Measurements from ENCODE around the gene CCL8. TPM values are rescaled to one million over a fixed set of nuclear protein-coding genes. Genes with fewer than 3 reads are reported as not detected.

Gene CCL8
- total RNA-seq, 3 donors from 2014 or later: not detected

DNA sequence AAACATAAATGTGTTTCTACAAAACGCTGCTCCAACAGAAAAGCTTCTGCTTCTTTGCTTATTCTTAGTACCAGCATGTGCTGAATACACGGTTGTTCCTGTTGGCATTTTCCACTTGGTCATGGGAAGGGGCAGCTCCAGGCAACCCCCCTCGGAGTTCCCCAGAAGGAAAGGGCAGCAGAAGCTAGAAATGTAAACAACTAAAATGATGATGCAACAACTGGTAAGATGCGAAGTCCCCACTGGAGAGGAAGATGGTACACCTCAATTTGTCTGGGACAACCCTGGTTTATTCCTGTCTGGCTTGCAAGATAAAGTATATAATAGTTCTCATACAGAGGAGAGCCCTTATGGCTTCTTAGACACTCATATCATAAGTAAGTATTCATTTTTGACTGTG is 27.8 kb downstream of the CCL8 start:
- Mint-ChIP-seq H3K9me3 (no peaks in the 10 kb centered on the region), H3K4me3 (no peak overlapping the region), H3K36me3 (ENCODE audit: insufficient read depth) (no peaks in the 10 kb centered on the region), H3K4me1 (ENCODE audit: low read depth) (no peaks in the 10 kb centered on the region), H3K27me3 (ENCODE audit: low read depth) (peaks cover 31% of the 10 kb centered on the region)
- ATAC-seq (no peak), DNase-seq (no peak)

DNA sequence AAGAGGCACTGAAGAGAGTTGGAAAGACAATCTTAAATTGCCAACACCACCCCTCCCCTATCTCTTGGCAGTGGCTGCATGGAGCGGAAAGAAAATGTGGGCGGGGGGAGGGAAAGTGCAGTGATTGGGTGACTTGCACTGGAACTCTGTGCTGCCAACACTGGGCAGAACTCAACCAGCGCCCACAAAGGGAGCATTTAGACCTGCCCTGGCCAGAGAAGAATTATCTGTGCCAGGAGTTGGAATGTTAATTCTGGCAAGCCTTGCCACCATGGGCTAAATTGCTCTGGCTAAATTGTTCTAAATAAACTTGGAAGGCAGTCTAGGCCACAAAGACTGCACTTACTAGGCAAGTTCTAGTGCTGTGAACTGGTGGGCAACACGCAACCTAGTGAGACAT is 30.5 kb downstream of the CCL8 start:
- no peak for ATAC-seq
- Mint-ChIP-seq H3K4me3 (no peak overlapping the region), H3K4me1 (ENCODE audit: low read depth) (no peaks in the 10 kb centered on the region), H3K27me3 (ENCODE audit: low read depth) (peaks cover 20% of the 10 kb centered on the region), H3K36me3 (ENCODE audit: insufficient read depth) (no peaks in the 10 kb centered on the region), H3K9me3 (peaks cover 6% of the 10 kb centered on the region)
- no peak for DNase-seq

DNA sequence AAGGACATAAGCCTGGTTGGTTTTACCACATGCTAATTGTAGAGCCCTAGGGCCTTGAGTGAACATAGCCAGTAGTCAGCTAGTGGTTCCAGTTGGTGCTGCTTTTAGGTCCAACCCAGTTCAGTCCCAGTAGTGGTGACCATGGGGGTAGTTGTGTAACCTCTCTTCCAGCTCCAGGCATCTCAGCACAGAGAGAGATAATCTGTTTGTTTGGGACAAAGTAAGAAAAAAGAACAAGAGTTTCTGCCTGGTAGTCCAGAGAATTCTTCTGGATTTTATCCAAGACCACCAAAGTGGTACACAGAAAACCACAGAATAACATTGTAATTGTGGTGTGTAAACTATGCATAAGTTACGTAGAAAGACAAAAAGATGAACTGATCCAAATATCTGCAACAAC is 31.9 kb downstream of the CCL8 start:
- Mint-ChIP-seq H3K27me3 (ENCODE audit: low read depth) (peaks cover 21% of the 10 kb centered on the region), H3K4me1 (ENCODE audit: low read depth) (no peaks in the 10 kb centered on the region), H3K9me3 (peaks cover 6% of the 10 kb centered on the region), H3K36me3 (ENCODE audit: insufficient read depth) (no peaks in the 10 kb centered on the region), H3K4me3 (no peak overlapping the region)
- ATAC-seq: no peak
- DNase-seq: no peak

DNA sequence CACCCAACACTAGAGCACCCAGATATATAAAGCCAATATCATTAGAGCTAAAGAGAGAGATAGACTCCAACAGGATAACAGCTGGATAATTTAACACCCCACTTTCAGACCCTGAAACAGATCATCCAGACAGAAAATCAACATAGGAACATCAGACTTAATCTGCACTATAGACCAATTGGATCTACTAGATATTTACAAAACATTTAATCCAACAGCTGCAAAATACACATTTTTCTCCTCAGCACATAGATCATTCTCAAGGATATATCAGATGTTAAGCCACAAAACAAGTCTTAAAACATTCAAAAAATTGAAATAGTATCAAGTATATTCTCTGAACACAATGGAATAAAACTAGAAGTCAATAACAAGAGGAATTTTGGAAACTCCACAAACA is 33.0 kb downstream of the CCL8 start:
- H3K4me1 Mint-ChIP-seq (ENCODE audit: low read depth): no peaks in the 10 kb centered on the region
- H3K27me3 Mint-ChIP-seq (ENCODE audit: low read depth): peaks cover 19% of the 10 kb centered on the region
- H3K9me3 Mint-ChIP-seq: peaks cover 6% of the 10 kb centered on the region
- no peak overlapping the region for H3K4me3 Mint-ChIP-seq
- ATAC-seq (no peak), DNase-seq (no peak)
- no peaks in the 10 kb centered on the region for H3K36me3 Mint-ChIP-seq (ENCODE audit: insufficient read depth)

DNA sequence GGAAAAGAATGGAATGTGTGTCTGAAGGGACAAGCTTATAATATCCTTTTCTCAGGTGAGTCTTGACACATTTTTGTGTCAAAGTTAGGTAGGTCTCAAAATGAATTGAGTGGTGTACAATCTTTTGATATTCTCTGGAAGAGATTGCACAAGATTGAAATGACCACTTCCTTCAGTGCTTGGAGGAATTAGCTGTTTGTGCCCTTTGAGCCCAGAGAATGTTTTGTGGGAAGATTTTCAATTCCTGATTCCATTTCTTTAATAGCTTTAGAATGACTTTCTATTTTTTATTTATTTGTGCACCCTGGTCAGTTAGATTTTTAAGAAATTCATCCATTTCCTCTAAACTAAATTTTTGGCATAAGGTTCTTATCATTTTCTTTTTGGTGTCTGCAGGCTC is 35.4 kb downstream of the CCL8 start:
- DNase-seq (no peak), ATAC-seq (no peak)
- no peak overlapping the region for H3K4me3 Mint-ChIP-seq
- peaks cover 6% of the 10 kb centered on the region for H3K9me3 Mint-ChIP-seq
- peaks cover 12% of the 10 kb centered on the region for H3K27me3 Mint-ChIP-seq (ENCODE audit: low read depth)
- H3K4me1 Mint-ChIP-seq (ENCODE audit: low read depth): no peaks in the 10 kb centered on the region
- H3K36me3 Mint-ChIP-seq (ENCODE audit: insufficient read depth): no peaks in the 10 kb centered on the region

DNA sequence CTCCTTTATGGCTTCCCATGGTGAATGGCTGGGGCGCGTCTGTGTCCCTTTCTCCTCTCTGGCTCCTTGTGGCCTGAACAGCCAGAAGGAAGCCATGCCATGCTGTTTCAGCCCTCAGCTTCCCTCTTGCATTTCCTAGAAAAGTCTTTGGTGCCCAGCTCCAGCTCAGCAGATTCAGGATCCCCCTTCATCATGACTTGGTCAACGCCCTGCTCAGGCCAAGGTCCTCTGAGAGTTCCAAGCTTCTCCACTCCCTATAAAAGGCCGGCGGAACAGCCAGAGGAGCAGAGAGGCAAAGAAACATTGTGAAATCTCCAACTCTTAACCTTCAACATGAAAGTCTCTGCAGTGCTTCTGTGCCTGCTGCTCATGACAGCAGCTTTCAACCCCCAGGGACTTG is 37.0 kb downstream of the CCL8 start, which contains the start of gene CCL13:
TSS of gene CCL13 (plus strand) at position 287 of the 400 bp plus-strand sequence. CDS start at position 334, 47 bp downstream.
- DNase-seq: no peak

DNA sequence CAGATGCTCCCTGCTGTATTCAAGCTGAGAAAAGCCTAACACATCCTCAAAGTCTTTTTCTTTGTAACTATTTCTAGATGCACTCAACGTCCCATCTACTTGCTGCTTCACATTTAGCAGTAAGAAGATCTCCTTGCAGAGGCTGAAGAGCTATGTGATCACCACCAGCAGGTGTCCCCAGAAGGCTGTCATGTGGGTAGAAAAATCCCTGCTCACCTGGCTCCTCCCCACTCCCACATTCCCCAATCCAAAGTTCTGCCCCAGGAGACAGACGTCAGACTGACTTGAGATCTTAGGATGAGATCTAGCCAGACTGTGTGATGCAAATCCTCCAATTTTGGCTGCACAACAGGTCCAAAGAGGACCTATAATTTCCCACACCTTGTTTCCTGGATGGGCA is 38.2 kb downstream of the CCL8 start:
- peaks cover 8% of the 10 kb centered on the region for H3K27me3 Mint-ChIP-seq (ENCODE audit: low read depth)
- H3K9me3 Mint-ChIP-seq: peaks cover 6% of the 10 kb centered on the region
- no peaks in the 10 kb centered on the region for H3K4me1 Mint-ChIP-seq (ENCODE audit: low read depth)
- H3K36me3 Mint-ChIP-seq (ENCODE audit: insufficient read depth): no peaks in the 10 kb centered on the region
- no peak overlapping the region for H3K4me3 Mint-ChIP-seq
- DNase-seq (no peak), ATAC-seq (no peak)

More for the DNA sequence above, 37.0 kb downstream of the CCL8 start, which contains the start of gene CCL13:
- ATAC-seq: no peak
- Mint-ChIP-seq H3K9me3 (peaks cover 6% of the 10 kb centered on the region), H3K27me3 (ENCODE audit: low read depth) (peaks cover 11% of the 10 kb centered on the region), H3K4me1 (ENCODE audit: low read depth) (no peaks in the 10 kb centered on the region), H3K36me3 (ENCODE audit: insufficient read depth) (no peaks in the 10 kb centered on the region), H3K4me3 (no peak within 1 kb of the TSS)

DNA sequence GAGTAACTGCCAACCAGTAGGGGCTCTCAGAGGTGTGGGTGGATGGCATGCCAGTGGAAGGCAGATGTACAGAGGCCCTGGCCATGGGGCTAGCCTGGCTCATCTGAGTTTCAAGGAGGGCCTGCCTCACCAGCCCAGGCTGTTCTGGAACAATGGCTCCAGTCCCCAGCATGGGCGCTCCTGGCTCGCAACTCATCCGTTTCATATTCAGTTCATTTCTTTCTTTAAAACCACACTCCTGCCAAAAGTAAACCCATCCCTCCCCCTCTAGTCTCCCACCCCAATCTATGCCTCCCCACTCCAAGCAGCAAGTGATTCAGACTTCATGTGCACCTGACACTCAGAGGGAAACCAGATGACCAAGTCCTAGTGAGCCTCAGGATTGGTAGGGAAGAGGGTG is 39.4 kb downstream of the CCL8 start:
- no peak for DNase-seq
- H3K27me3 Mint-ChIP-seq (ENCODE audit: low read depth): peaks cover 17% of the 10 kb centered on the region
- H3K36me3 Mint-ChIP-seq (ENCODE audit: insufficient read depth): no peaks in the 10 kb centered on the region
- ATAC-seq: no peak
- H3K9me3 Mint-ChIP-seq: peaks cover 4% of the 10 kb centered on the region
- H3K4me1 Mint-ChIP-seq (ENCODE audit: low read depth): no peaks in the 10 kb centered on the region
- no peak overlapping the region for H3K4me3 Mint-ChIP-seq

DNA sequence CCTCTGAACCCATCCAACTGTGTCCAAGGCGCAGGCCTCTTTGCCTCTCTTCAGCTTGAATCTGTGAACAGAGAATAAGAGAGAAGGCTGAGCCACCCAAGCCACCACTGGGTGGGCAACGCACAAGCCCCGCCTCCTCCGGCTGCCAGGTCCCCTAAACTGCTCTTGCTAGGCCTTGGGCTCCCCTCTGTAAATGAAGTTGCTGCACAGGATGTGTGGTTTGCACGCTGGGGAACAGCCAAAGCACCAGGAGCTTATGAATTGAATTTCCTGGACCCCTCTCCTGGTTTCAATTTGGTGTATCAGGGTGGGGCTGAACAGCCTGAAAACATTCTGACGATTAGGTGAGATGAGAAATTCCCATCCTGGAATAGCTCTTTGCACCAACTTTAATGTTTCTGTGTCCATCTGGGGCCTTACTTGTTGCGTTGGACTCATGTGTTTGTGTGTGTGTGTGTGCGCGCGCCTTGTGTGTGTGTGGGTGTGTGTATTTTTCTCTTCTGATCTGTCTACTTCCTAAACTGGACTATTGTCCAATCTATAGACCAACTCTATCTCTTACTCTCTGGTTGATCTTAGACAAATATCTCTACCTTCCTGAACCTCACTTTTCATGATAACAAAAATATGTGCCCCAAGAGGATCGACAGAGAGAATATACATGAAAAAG is 41.5 kb downstream of the CCL8 start:
- H3K36me3 Mint-ChIP-seq (ENCODE audit: insufficient read depth): no peaks in the 10 kb centered on the region
- no peak for ATAC-seq
- H3K4me3 Mint-ChIP-seq: no peak overlapping the region
- DNase-seq: no peak
- H3K9me3 Mint-ChIP-seq: no peaks in the 10 kb centered on the region
- H3K4me1 Mint-ChIP-seq (ENCODE audit: low read depth): peaks cover 8% of the 10 kb centered on the region
- H3K27me3 Mint-ChIP-seq (ENCODE audit: low read depth): peaks cover 16% of the 10 kb centered on the region

DNA sequence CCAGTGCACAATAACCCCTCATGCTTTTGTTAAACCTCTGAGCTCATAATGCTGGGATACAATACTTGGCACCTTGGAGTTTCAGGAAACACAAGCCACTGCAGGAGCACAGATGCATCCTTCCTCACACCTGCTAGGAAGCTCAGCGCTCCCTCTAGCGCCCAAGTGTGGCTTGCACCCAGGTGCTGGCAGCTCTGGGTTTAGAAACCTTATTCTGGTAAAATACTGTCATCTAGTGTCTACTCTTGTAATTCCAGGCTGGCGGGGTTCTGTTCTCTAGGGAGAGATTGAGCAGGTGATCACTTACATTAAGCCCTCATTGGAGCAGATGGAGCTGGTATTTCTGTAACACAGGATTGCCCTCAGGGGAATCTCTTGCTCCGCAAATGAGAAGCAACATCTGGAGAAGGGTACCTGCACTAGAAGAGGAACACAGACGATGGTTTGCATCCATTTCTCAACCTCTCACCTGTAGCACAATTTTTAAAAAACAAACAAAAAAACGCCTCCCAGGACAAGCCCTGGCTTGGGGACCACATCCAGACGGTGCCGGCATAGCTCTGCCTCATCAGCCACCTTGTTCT is 42.3 kb downstream of the CCL8 start:
- no peaks in the 10 kb centered on the region for H3K9me3 Mint-ChIP-seq
- peaks cover 14% of the 10 kb centered on the region for H3K27me3 Mint-ChIP-seq (ENCODE audit: low read depth)
- DNase-seq (peak; percentile 31), ATAC-seq (peak; percentile 76 to 87)
- no peaks in the 10 kb centered on the region for H3K36me3 Mint-ChIP-seq (ENCODE audit: insufficient read depth)
- no peak overlapping the region for H3K4me3 Mint-ChIP-seq
- peaks cover 9% of the 10 kb centered on the region for H3K4me1 Mint-ChIP-seq (ENCODE audit: low read depth)

DNA sequence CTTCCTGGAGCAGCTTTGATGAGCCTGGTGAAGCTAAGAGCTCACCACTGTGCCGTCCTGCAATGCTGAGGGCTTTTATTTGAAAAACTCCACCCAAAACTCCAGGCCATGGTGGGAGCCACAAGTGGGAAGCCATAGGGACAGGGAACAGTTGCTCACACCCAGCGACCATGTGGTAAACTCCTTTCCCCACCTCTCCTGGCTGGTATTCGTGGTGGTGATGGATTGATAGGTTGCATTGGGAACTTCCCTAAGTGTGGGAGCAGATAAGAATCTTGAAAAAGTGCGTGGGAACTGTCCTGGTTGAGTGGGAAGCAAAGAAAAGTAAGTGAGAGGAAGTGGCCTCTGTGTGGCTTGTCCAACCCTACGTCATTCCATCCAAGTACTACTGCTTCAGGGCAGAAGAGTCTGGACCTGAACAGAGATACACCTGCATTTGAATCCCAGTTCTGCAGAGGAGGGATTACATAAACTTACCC is 44.0 kb downstream of the CCL8 start, which contains the start of gene CCL1:
TSS of gene CCL1 (minus strand) at position 51 of the 479 bp plus-strand sequence. CDS start 72 bp downstream, outside the sequence.
- Mint-ChIP-seq H3K9me3 (no peaks in the 10 kb centered on the region), H3K4me3 (no peak within 1 kb of the TSS), H3K27me3 (ENCODE audit: low read depth) (peaks cover 17% of the 10 kb centered on the region), H3K4me1 (ENCODE audit: low read depth) (peaks cover 9% of the 10 kb centered on the region), H3K36me3 (ENCODE audit: insufficient read depth) (no peaks in the 10 kb centered on the region)
- ATAC-seq: no peak
- no peak for DNase-seq

DNA sequence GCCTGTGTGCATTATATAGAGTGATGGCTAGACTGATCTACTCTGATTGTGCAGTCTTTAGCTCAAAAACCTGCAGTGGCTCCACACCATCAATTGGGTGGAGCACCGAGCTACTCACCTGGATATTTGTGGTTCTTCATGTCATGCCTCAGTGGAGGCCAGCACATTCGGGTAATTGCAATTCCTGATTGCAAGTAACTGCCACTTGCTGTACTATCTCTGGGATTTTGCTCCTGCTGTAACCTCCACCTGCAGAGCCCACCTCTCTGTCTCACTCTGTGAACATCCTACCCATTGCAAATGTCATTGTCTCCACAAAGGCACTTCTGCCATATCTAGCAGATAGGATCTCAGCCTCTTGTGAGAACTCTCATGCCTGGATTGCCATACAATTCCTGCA is 45.5 kb downstream of the CCL8 start:
- DNase-seq (no peak), ATAC-seq (no peak)
- Mint-ChIP-seq H3K36me3 (ENCODE audit: insufficient read depth) (no peaks in the 10 kb centered on the region), H3K4me1 (ENCODE audit: low read depth) (peaks cover 9% of the 10 kb centered on the region), H3K4me3 (no peak overlapping the region), H3K27me3 (ENCODE audit: low read depth) (peaks cover 17% of the 10 kb centered on the region), H3K9me3 (no peaks in the 10 kb centered on the region)

DNA sequence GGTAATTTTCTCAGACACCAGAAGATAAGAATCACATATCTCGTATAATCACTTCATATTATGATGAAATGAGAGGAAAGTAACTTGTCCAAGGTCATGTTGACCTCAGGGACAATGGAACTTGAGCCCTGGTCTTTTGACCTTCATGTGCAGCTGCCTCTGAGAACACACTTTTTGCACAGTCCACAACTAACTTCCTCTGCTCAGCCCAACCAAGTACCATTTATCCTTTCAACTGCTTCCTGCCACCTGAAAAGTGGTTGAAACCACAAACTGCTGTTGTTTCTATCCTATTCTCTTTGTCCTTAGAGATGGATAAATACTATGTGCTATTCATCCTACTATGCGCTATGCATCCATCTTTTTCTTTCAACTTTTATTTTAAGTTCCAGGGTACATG is 46.1 kb downstream of the CCL8 start:
- ATAC-seq (no peak), DNase-seq (no peak)
- no peaks in the 10 kb centered on the region for H3K36me3 Mint-ChIP-seq (ENCODE audit: insufficient read depth)
- peaks cover 17% of the 10 kb centered on the region for H3K27me3 Mint-ChIP-seq (ENCODE audit: low read depth)
- no peaks in the 10 kb centered on the region for H3K9me3 Mint-ChIP-seq
- H3K4me1 Mint-ChIP-seq (ENCODE audit: low read depth): peaks cover 9% of the 10 kb centered on the region
- no peak overlapping the region for H3K4me3 Mint-ChIP-seq

DNA sequence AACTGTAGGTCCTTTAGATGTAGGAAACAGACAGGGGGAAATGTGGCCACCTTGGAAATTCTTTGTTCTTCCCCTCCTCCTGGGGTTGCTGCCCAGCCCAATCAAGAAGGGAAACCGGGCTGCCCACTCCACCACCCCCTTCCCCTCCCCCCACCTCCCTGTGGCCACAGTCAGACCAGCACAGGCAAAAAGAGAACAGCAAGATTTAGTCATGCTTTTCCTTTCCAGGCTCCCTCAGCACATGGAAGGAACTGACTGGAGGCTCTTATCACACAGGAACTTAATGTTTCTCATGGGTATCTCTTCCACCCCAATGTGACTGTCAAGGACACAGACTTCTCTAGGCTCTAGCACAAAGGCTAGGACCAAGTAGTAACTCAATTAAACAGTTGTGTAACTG is 46.8 kb downstream of the CCL8 start:
- H3K27me3 Mint-ChIP-seq (ENCODE audit: low read depth): peaks cover 17% of the 10 kb centered on the region
- ATAC-seq: no peak
- peaks cover 12% of the 10 kb centered on the region for H3K4me1 Mint-ChIP-seq (ENCODE audit: low read depth)
- H3K4me3 Mint-ChIP-seq: no peak overlapping the region
- no peaks in the 10 kb centered on the region for H3K9me3 Mint-ChIP-seq
- no peak for DNase-seq
- H3K36me3 Mint-ChIP-seq (ENCODE audit: insufficient read depth): no peaks in the 10 kb centered on the region

DNA sequence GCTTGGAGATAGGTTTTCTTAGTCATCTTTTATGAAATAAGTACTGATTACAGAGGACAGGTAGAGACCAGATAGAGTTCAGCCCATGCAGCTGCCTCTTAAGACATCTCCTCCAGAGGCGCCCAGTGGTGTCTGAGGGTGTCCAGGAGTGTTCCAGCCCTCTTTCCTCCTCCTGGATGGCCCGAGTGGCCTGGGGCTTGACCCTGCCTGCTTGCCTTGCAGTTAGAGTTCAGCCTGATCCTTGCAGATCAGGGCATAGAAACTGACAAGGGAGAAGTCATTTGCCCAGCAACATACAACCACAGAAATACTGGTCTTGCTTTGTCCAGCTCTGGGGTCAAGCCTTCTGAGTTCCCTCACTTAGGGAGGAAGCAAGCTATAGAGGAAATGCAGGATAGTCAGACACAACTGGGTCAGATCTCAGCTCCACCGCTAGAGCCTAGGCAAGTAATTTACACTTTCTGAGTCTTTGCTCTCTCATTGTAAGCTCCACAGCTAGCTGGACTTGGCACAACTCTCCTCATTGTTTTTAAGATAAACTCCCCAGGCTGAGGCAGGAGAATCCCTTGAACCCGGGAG is 47.4 kb downstream of the CCL8 start:
- H3K36me3 Mint-ChIP-seq (ENCODE audit: insufficient read depth): no peaks in the 10 kb centered on the region
- no peak overlapping the region for H3K4me3 Mint-ChIP-seq
- DNase-seq: no peak
- peaks cover 17% of the 10 kb centered on the region for H3K27me3 Mint-ChIP-seq (ENCODE audit: low read depth)
- peaks cover 12% of the 10 kb centered on the region for H3K4me1 Mint-ChIP-seq (ENCODE audit: low read depth)
- ATAC-seq: no peak
- no peaks in the 10 kb centered on the region for H3K9me3 Mint-ChIP-seq

Data from activated T-cell treated with anti-CD3 and anti-CD28 coated beads, Interleukin-2, amount 50 U/mL, for 4 hours (primary cell).